GM18951 (cell line): ENCODE results near the gene SMIM26.

Source experiments
- POLR2A ChIP-seq: IDR thresholded peaks from 4 replicates; pipeline ENCODE4 v1.6.1; 2011; ENCODE audit warnings: mild to moderate bottlenecking; ENCODE audit not compliant: insufficient read length, insufficient read depth; ENCODE audit errors: extremely low read depth
- in situ Hi-C: fragments of 300-500 bp; cut with MboI; formaldehyde crosslinking; loops from one replicate; pipeline ENCODE4 v1.12.0; 2022; ENCODE audit warnings: low sequenced_read_pairs, mixed read lengths, inconsistent platforms; ENCODE audit not compliant: unreplicated experiment

SMIM26 gene

GRCh38 chr20:18543932-18544331 is 23.3 kb upstream of the SMIM26 start:
- TF ChIP-seq POLR2A: no peak
- in situ Hi-C loops: no loop called here

GRCh38 chr20:18545566-18545965 is 21.7 kb upstream of the SMIM26 start:
- in situ Hi-C loops: no loop called here
- no peak for TF ChIP-seq POLR2A

- in situ Hi-C loops: no loop called here
- no peak for TF ChIP-seq POLR2A
Observed at GRCh38 chr20:18548465-18548864, 18.8 kb upstream of the SMIM26 start.

GRCh38 chr20:18553746-18554145 is 13.5 kb upstream of the SMIM26 start:
- in situ Hi-C loops: no loop called here
- no peak for TF ChIP-seq POLR2A

GRCh38 chr20:18567739-18568091 is 483 bp downstream of the SMIM26 start:
- TF ChIP-seq POLR2A: no peak

GRCh38 chr20:18571009-18571408 is 3.8 kb downstream of the SMIM26 start:
- no peak for TF ChIP-seq POLR2A
- in situ Hi-C loops: no loop called here

More at GRCh38 chr20:18567739-18568091, 483 bp downstream of the SMIM26 start:
- in situ Hi-C loops: no loop called here

- no peak for TF ChIP-seq POLR2A
- in situ Hi-C loops: no loop called here
Observed at GRCh38 chr20:18571578-18571977, 4.3 kb downstream of the SMIM26 start.

- TF ChIP-seq POLR2A: no peak
Observed at GRCh38 chr20:18577942-18578341, 10.7 kb downstream of the SMIM26 start.

GRCh38 chr20:18578581-18578980 is 11.3 kb downstream of the SMIM26 start:
- TF ChIP-seq POLR2A: no peak
- in situ Hi-C loops: no loop called here

More at GRCh38 chr20:18577942-18578341, 10.7 kb downstream of the SMIM26 start:
- in situ Hi-C loops: no loop called here

GRCh38 chr20:18580012-18580411 is 12.8 kb downstream of the SMIM26 start:
- in situ Hi-C loops: no loop called here

GRCh38 chr20:18585134-18585533 is 17.9 kb downstream of the SMIM26 start:
- in situ Hi-C loops: no loop called here
- TF ChIP-seq POLR2A: no peak

More at GRCh38 chr20:18580012-18580411, 12.8 kb downstream of the SMIM26 start:
- TF ChIP-seq POLR2A: no peak

GRCh38 chr20:18587665-18588573 is 20.7 kb downstream of the SMIM26 start, which contains the start of gene DTD1:
DTD1 (plus strand) TSS chr20:18588054; CDS start chr20:18588073, 19 bp downstream.
- TF ChIP-seq POLR2A: peak; percentile 77
- in situ Hi-C loops: no loop called here

- TF ChIP-seq POLR2A: no peak
- in situ Hi-C loops: no loop called here
Observed at GRCh38 chr20:18588574-18588933, 21.3 kb downstream of the SMIM26 start.

- TF ChIP-seq POLR2A: no peak
- in situ Hi-C loops: no loop called here
Observed at GRCh38 chr20:18589941-18590674, 22.9 kb downstream of the SMIM26 start.

- no peak for TF ChIP-seq POLR2A
- in situ Hi-C loops: no loop called here
Observed at GRCh38 chr20:18596270-18596669, 29.0 kb downstream of the SMIM26 start.
